Activated T-cell treated with anti-CD3 and anti-CD28 coated beads, Interleukin-2, amount 50 U/mL, for 4 hours (primary cell): ENCODE results near the gene GPRC5D. TPM values are rescaled to one million over a fixed set of nuclear protein-coding genes. Genes with fewer than 3 reads are reported as not detected.

ENCODE experiments used
- ATAC-seq, 2 donors: fragments of 200-7000 bp; cut with Tn5 transposase; one replicate each; pipeline ENCODE4 v1.10.0; 2021
- DNase-seq: peaks from one replicate; pipeline ENCODE4 v3.0.0-alpha.2; 2020
- H3K27me3 Mint-ChIP-seq: one replicate; pipeline ENCODE4 v1.8.0; 2021; ENCODE audit warnings: low read depth, mixed read lengths
- H3K36me3 Mint-ChIP-seq: one replicate; pipeline ENCODE4 v1.8.0; 2022; ENCODE audit warnings: mixed read lengths; ENCODE audit not compliant: insufficient read depth
- H3K4me1 Mint-ChIP-seq: one replicate; pipeline ENCODE4 v1.8.0; 2021; ENCODE audit warnings: low read depth, mixed read lengths
- H3K4me3 Mint-ChIP-seq: one replicate; pipeline ENCODE4 v1.8.0; 2021; ENCODE audit warnings: mild to moderate bottlenecking, moderate library complexity, mixed read lengths
- H3K9me3 Mint-ChIP-seq: one replicate; pipeline ENCODE4 v1.8.0; 2021; ENCODE audit warnings: mixed read lengths
- total RNA-seq, 3 donors: library from RNA; stranded (reverse); gene quantifications; one replicate each; pipeline ENCODE4 v1.2.1, GENCODE V29; 2021

GPRC5D gene
- total RNA-seq, 3 donors from 2014 or later: not detected

DNA sequence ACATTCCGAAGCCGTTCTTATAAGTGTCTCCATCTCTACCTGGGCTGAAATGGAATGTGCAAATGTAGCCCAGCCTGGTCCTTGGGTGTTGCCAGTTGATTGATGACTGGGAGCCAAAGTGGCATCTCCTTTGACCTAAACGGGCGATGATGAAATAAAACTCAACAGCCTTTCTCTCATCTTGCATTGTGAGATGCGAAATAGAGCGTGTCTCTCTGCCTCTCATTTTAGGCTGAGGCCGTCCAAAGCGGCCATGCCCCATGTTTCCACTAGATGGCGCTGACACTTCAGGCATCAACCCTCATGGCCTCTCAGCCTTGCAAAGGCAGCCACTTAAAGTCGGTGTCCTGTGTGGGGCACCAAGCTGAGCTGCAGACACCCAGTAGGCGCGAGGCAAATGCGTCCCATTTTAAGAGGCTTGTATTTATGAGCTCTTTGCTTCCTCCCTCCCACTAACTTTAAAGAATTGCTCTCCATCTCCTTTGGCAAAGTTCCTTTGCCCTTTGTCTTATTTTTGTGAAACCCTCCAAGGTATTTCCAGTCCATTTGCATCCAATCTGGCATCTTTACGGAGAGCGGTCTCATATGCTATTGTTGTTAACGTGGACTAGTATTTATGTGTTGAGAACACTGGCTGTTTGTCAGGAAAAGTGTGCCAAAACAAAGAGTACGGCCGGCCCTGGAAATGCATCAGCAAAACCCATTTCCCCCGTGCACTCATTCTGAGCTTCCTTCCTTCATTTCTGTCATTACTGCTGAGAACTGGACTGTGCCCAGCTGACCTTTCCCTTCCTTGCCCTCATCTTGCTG lies 35.6 kb downstream of the GPRC5D start:
- peaks cover 13% of the 10 kb centered on the region for H3K27me3 Mint-ChIP-seq
- no peaks in the 10 kb centered on the region for H3K36me3 Mint-ChIP-seq
- H3K4me3 Mint-ChIP-seq: no peak overlapping the region
- peaks cover 8% of the 10 kb centered on the region for H3K4me1 Mint-ChIP-seq
- ATAC-seq (peak; percentile 98 to 99), DNase-seq (peak; percentile 81)
- H3K9me3 Mint-ChIP-seq: no peaks in the 10 kb centered on the region

DNA sequence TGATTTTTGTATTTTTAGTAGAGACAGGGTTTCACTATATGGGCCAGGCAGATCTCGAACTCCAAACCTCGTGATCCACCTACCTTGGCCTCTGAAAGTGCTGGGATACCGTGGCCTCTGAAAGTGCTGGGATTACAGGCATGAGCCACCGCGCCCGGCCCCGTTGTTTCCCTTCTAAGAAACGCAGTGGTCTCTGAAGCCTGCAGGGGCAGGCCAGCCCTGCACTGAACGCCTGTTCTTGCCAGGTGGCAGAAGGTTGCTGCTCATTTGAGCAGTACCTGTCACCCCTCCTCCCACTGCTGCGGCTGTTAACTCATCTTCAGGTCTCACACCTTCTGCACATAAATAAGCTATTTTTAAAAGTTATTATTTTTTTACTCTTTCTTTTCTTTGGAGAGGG lies 36.3 kb downstream of the GPRC5D start:
- Mint-ChIP-seq H3K4me1 (peaks cover 8% of the 10 kb centered on the region), H3K36me3 (no peaks in the 10 kb centered on the region), H3K9me3 (no peaks in the 10 kb centered on the region), H3K27me3 (peaks cover 13% of the 10 kb centered on the region), H3K4me3 (no peak overlapping the region)
- ATAC-seq: no peak
- no peak for DNase-seq

- Mint-ChIP-seq H3K9me3 (no peaks in the 10 kb centered on the region), H3K36me3 (no peaks in the 10 kb centered on the region), H3K27me3 (peaks cover 12% of the 10 kb centered on the region), H3K4me3 (no peak overlapping the region), H3K4me1 (peaks cover 24% of the 10 kb centered on the region)
- no peak for ATAC-seq
- DNase-seq: no peak
Measured at GRCh38 chr12:12912711-12913110, 39.3 kb downstream of the GPRC5D start.

- Mint-ChIP-seq H3K36me3 (no peaks in the 10 kb centered on the region), H3K27me3 (peaks cover 6% of the 10 kb centered on the region), H3K4me3 (no peak overlapping the region), H3K4me1 (peaks cover 16% of the 10 kb centered on the region), H3K9me3 (no peaks in the 10 kb centered on the region)
- ATAC-seq: no peak
- no peak for DNase-seq
Measured at GRCh38 chr12:12909995-12910420, 42.0 kb downstream of the GPRC5D start.

- H3K4me3 Mint-ChIP-seq: no peak overlapping the region
- H3K36me3 Mint-ChIP-seq: no peaks in the 10 kb centered on the region
- H3K4me1 Mint-ChIP-seq: peaks cover 16% of the 10 kb centered on the region
- H3K27me3 Mint-ChIP-seq: peaks cover 6% of the 10 kb centered on the region
- no peak for DNase-seq
- H3K9me3 Mint-ChIP-seq: no peaks in the 10 kb centered on the region
- no peak for ATAC-seq
Measured at GRCh38 chr12:12909228-12909994, 42.6 kb downstream of the GPRC5D start.

DNA sequence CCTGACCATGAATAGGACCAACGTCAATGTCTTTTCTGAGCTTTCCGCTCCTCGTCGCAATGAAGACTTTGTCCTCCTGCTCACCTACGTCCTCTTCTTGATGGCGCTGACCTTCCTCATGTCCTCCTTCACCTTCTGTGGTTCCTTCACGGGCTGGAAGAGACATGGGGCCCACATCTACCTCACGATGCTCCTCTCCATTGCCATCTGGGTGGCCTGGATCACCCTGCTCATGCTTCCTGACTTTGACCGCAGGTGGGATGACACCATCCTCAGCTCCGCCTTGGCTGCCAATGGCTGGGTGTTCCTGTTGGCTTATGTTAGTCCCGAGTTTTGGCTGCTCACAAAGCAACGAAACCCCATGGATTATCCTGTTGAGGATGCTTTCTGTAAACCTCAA lies 43.3 kb downstream of the GPRC5D start:
- H3K36me3 Mint-ChIP-seq: no peaks in the 10 kb centered on the region
- H3K4me3 Mint-ChIP-seq: no peak overlapping the region
- DNase-seq (no peak), ATAC-seq (no peak)
- peaks cover 16% of the 10 kb centered on the region for H3K4me1 Mint-ChIP-seq
- H3K27me3 Mint-ChIP-seq: peaks cover 6% of the 10 kb centered on the region
- no peaks in the 10 kb centered on the region for H3K9me3 Mint-ChIP-seq

- Mint-ChIP-seq H3K4me1 (peaks cover 16% of the 10 kb centered on the region), H3K4me3 (no peak overlapping the region), H3K36me3 (no peaks in the 10 kb centered on the region), H3K27me3 (peaks cover 6% of the 10 kb centered on the region), H3K9me3 (no peaks in the 10 kb centered on the region)
- ATAC-seq: no peak
- DNase-seq: no peak
Measured at GRCh38 chr12:12908252-12908651, 43.7 kb downstream of the GPRC5D start.

DNA sequence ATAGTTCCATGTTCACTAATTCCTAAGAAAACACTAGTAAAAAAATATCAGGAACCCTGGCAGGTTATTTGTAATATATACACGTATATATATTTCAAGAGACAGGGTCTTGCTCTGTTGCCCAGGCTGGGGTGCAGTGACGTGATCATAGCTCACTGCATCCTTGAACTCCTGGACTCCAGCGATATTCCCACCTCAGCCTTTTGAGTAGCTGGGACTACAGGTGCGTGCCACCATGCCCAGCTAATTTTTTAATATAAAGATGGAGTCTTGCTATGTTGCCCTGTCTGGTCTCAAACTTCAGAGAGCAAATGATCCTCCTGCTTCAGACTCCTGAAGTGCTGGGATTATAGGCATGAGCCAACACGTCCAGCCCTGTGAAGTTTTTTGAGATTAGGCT lies 44.4 kb downstream of the GPRC5D start:
- ATAC-seq (no peak), DNase-seq (no peak)
- peaks cover 16% of the 10 kb centered on the region for H3K4me1 Mint-ChIP-seq
- no peak overlapping the region for H3K4me3 Mint-ChIP-seq
- H3K9me3 Mint-ChIP-seq: no peaks in the 10 kb centered on the region
- H3K27me3 Mint-ChIP-seq: peaks cover 6% of the 10 kb centered on the region
- no peaks in the 10 kb centered on the region for H3K36me3 Mint-ChIP-seq

- H3K9me3 Mint-ChIP-seq: no peaks in the 10 kb centered on the region
- H3K4me1 Mint-ChIP-seq: peaks cover 16% of the 10 kb centered on the region
- no peaks in the 10 kb centered on the region for H3K36me3 Mint-ChIP-seq
- DNase-seq (no peak), ATAC-seq (no peak)
- H3K27me3 Mint-ChIP-seq: peaks cover 13% of the 10 kb centered on the region
- H3K4me3 Mint-ChIP-seq: no peak overlapping the region
Measured at GRCh38 chr12:12903642-12904609, 48.0 kb downstream of the GPRC5D start.

DNA sequence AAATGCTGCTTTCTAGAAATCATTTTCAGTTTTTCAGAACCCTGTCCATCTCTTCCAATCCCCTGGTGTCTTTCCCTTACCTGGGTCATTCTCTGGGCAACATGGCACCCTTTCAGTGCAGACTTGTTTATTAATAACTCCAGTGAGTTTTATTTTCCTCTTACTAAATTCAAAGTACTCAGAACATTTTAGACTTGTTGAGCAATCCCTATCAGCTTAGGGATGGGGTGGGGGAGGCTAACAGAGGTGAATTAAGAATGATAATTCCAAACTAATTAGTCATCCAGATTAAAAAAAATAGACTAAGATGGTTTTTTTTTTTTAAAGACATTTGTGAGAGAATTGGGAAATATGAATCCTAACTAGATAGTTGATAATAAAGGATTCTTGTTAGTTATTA lies 49.9 kb downstream of the GPRC5D start:
- ATAC-seq (no peak), DNase-seq (no peak)
- H3K27me3 Mint-ChIP-seq: peaks cover 20% of the 10 kb centered on the region
- no peak overlapping the region for H3K4me3 Mint-ChIP-seq
- peaks cover 15% of the 10 kb centered on the region for H3K4me1 Mint-ChIP-seq
- no peaks in the 10 kb centered on the region for H3K9me3 Mint-ChIP-seq
- H3K36me3 Mint-ChIP-seq: no peaks in the 10 kb centered on the region

- Mint-ChIP-seq H3K27me3 (peaks cover 20% of the 10 kb centered on the region), H3K4me3 (no peak overlapping the region), H3K4me1 (peaks cover 15% of the 10 kb centered on the region), H3K36me3 (no peaks in the 10 kb centered on the region), H3K9me3 (no peaks in the 10 kb centered on the region)
- ATAC-seq (no peak), DNase-seq (no peak)
Measured at GRCh38 chr12:12901158-12901791, 50.7 kb downstream of the GPRC5D start.

DNA sequence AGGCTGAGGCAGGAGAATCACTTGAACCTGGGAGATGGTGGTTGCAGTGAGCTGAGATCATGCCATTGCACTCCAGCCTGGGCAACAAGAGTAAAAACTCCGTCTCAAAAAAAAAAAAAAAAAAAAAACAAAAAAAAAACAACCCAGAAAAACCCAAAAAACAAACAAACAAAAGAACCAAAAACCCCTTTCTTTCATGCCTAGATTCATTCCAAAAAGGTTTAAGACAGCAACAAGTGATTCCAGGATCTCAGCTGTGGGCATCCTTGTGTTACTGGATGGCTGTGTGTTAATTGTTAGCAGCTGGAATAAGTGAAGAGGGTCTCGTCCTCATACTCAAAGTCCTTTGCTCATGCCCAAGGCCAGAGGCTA lies 51.2 kb downstream of the GPRC5D start:
- H3K36me3 Mint-ChIP-seq: no peaks in the 10 kb centered on the region
- H3K4me1 Mint-ChIP-seq: peaks cover 15% of the 10 kb centered on the region
- peaks cover 20% of the 10 kb centered on the region for H3K27me3 Mint-ChIP-seq
- no peaks in the 10 kb centered on the region for H3K9me3 Mint-ChIP-seq
- DNase-seq (no peak), ATAC-seq (no peak)
- no peak overlapping the region for H3K4me3 Mint-ChIP-seq

DNA sequence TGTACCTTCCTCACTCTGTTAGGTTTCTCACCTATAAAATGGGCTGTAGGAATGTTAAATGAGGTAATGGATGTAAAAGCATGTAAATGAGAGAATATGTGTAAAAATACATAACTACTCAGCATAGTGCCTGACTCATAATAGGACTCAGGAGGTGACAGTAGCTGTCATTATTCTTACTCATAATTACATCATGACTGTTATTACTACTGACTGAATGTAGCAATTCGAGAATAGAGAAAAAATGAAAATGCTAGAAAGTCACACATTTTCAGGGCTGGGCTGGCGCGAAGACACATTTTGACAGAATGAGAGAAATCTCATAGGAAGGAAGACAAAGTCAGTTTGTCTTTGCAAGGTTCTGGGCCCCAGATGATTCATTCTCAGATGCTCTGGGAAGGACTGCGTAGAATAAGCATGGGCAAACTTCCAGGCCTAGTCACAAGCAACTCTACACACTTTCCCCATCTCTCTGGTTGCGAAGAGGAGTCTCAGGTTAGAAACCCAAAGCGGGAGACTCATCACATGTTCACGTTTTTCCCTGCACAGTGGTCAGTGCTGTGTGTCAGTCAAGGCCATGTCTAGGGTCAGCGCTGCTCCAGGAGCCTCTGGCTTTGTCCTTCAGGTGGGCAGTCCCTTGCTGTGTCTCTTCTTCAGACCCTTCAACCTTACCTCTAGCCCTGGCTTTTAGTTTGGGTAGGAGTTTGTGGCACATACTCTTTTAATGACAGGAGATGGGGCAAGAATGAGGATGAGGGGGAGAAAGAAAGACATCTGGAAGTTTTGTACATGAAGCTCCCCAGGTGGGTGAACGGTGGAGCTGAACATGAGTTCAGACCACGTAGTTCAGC lies 52.2 kb downstream of the GPRC5D start:
- Mint-ChIP-seq H3K4me1 (peaks cover 15% of the 10 kb centered on the region), H3K36me3 (no peaks in the 10 kb centered on the region), H3K9me3 (no peaks in the 10 kb centered on the region), H3K27me3 (peaks cover 15% of the 10 kb centered on the region), H3K4me3 (no peak overlapping the region)
- ATAC-seq: peak; percentile 89 to 91
- DNase-seq: no peak
